ENCODE results near the gene USP20. TPM values are rescaled to one million over a fixed set of nuclear protein-coding genes. Genes with fewer than 3 reads are reported as not detected.

The USP20 gene
- total RNA-seq, 1 experiment from 2014 or later: 14.4 TPM

GRCh38 chr9:129879103-129879699, 43.9 kb downstream of the USP20 start:
- CTCF ChIA-PET: no interaction called here
- no peaks in the 10 kb centered on the region for H3K27me3 ChIP-seq (ENCODE audit: control insufficient read depth, insufficient read depth, low read length)
- TF ChIP-seq, protein P1, sequence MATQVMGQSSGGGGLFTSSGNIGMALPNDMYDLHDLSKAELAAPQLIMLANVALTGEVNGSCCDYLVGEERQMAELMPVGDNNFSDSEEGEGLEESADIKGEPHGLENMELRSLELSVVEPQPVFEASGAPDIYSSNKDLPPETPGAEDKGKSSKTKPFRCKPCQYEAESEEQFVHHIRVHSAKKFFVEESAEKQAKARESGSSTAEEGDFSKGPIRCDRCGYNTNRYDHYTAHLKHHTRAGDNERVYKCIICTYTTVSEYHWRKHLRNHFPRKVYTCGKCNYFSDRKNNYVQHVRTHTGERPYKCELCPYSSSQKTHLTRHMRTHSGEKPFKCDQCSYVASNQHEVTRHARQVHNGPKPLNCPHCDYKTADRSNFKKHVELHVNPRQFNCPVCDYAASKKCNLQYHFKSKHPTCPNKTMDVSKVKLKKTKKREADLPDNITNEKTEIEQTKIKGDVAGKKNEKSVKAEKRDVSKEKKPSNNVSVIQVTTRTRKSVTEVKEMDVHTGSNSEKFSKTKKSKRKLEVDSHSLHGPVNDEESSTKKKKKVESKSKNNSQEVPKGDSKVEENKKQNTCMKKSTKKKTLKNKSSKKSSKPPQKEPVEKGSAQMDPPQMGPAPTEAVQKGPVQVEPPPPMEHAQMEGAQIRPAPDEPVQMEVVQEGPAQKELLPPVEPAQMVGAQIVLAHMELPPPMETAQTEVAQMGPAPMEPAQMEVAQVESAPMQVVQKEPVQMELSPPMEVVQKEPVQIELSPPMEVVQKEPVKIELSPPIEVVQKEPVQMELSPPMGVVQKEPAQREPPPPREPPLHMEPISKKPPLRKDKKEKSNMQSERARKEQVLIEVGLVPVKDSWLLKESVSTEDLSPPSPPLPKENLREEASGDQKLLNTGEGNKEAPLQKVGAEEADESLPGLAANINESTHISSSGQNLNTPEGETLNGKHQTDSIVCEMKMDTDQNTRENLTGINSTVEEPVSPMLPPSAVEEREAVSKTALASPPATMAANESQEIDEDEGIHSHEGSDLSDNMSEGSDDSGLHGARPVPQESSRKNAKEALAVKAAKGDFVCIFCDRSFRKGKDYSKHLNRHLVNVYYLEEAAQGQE (IDR thresholded peaks at IDR 0.05; ENCODE audit: insufficient read depth in 1 of 2, low read depth in 2 of 2, low read length in 1 of 2): no peak
- no peak for TF ChIP-seq CTCF (IDR thresholded peaks at IDR 0.05)
- POLR2A ChIA-PET: no interaction called here
- H3K36me3 ChIP-seq (ENCODE audit: control insufficient read depth, insufficient read depth, low read length): no peaks in the 10 kb centered on the region
- in situ Hi-C loops (cut with HindIII; ENCODE audit: low pct_unique_long_range_greater_than_20kb, low sequenced_read_pairs): no loop called here
- DNase-seq (ENCODE audit: low read depth, low spot score) (no peak), ATAC-seq (no peak)
- intact Hi-C loops (cut with micrococcal nuclease; ENCODE audit: unreplicated experiment): no loop called here
- no peak overlapping the region for H3K27ac ChIP-seq (ENCODE audit: low read length)
- H3K4me3 ChIP-seq (ENCODE audit: low read depth in 2 of 2, low read length in 2 of 2): no peak overlapping the region
- BruUV-seq (replicated peaks): no TSS peak
- H3K4me1 ChIP-seq (ENCODE audit: control insufficient read depth, insufficient read depth, low read length): no peaks in the 10 kb centered on the region
- H3K9me3 ChIP-seq (ENCODE audit: control insufficient read depth, insufficient read depth, low read depth, low read length): no peaks in the 10 kb centered on the region

- H3K36me3 ChIP-seq (ENCODE audit: control insufficient read depth, insufficient read depth, low read length): no peaks in the 10 kb centered on the region
- no peak for DNase-seq (ENCODE audit: low read depth, low spot score)
- in situ Hi-C loops (cut with HindIII; ENCODE audit: low pct_unique_long_range_greater_than_20kb, low sequenced_read_pairs): no loop called here
- no TSS peak for BruUV-seq (replicated peaks)
- H3K4me1 ChIP-seq (ENCODE audit: control insufficient read depth, insufficient read depth, low read length): no peaks in the 10 kb centered on the region
- no peak overlapping the region for H3K27ac ChIP-seq (ENCODE audit: low read length)
- TF ChIP-seq SIN3A (IDR thresholded peaks at IDR 0.05; ENCODE audit: borderline replicate concordance, insufficient read depth, low read depth, low read length): no peak
- TF ChIP-seq, protein P1 (IDR thresholded peaks at IDR 0.05; ENCODE audit: insufficient read depth in 1 of 2, low read depth in 2 of 2, low read length in 1 of 2): no peak
- TF ChIP-seq TCF7L2 (IDR thresholded peaks at IDR 0.05; ENCODE audit: low read depth, low read length): no peak
- TF ChIP-seq CTCF (IDR thresholded peaks at IDR 0.05): no peak
- TF ChIP-seq POLR2AphosphoS5 (IDR thresholded peaks at IDR 0.05; ENCODE audit: low read depth, low read length): no peak
- H3K4me3 ChIP-seq (ENCODE audit: low read depth in 2 of 2, low read length in 2 of 2): no peak overlapping the region
- ChIA-PET POLR2A (no interaction called here), CTCF (interaction anchor here (0.6 kb wide), 1 partner anchor 13 kb away, joined by 3 read pairs; no protein-coding TSS in a partner anchor)
- H3K27me3 ChIP-seq (ENCODE audit: control insufficient read depth, insufficient read depth, low read length): no peaks in the 10 kb centered on the region
- intact Hi-C loops (cut with micrococcal nuclease; ENCODE audit: unreplicated experiment): loop anchor here (10.0 kb wide), 1 partner anchor 155 kb away; no protein-coding TSS in a partner anchor
- H3K9me3 ChIP-seq (ENCODE audit: control insufficient read depth, insufficient read depth, low read depth, low read length): no peaks in the 10 kb centered on the region
- no peak for ATAC-seq
These were observed 44.9 kb downstream of the USP20 start for GRCh38 chr9:129879991-129880653.
